HAP-1 (cell line): Measurements from ENCODE around the gene SPEN.

Experiments used
- DNase-seq, 2 experiments: peaks; one replicate each; pipeline ENCODE4 v3.0.0-alpha.2; 2016 to 2020; ENCODE audit warnings: low spot score in 2 of 2
- H3K27me3 ChIP-seq: fragments of 250-450 bp; sonication (Bioruptor Pico); 2 replicates; pipeline ENCODE4 v1.5.1; 2020; ENCODE audit warnings: low read depth, mild to moderate bottlenecking, moderate library complexity
- H3K36me3 ChIP-seq: fragments of 250-450 bp; sonication (Bioruptor Pico); replicated peaks from 2 replicates; pipeline ENCODE4 v1.5.1; 2020; ENCODE audit warnings: mild to moderate bottlenecking
- H3K4me1 ChIP-seq: fragments of 250-450 bp; sonication (Bioruptor Pico); 2 replicates; pipeline ENCODE4 v1.5.1; 2020; ENCODE audit warnings: mild to moderate bottlenecking
- H3K4me3 ChIP-seq: fragments of 250-450 bp; sonication (Bioruptor Pico); 2 replicates; pipeline ENCODE4 v1.5.1; 2020; ENCODE audit warnings: mild to moderate bottlenecking, moderate library complexity
- H3K9me3 ChIP-seq: fragments of 250-450 bp; sonication (Bioruptor Pico); 2 replicates; pipeline ENCODE4 v1.5.1; 2020; ENCODE audit warnings: mild to moderate bottlenecking, moderate library complexity
- in situ Hi-C: fragments of 300-500 bp; cut with MboI; formaldehyde crosslinking; loops from 3 replicates; pipeline ENCODE4 v1.14.3; 2020; ENCODE audit warnings: low sequenced_read_pairs, inconsistent platforms, mixed read lengths

Gene SPEN

DNA sequence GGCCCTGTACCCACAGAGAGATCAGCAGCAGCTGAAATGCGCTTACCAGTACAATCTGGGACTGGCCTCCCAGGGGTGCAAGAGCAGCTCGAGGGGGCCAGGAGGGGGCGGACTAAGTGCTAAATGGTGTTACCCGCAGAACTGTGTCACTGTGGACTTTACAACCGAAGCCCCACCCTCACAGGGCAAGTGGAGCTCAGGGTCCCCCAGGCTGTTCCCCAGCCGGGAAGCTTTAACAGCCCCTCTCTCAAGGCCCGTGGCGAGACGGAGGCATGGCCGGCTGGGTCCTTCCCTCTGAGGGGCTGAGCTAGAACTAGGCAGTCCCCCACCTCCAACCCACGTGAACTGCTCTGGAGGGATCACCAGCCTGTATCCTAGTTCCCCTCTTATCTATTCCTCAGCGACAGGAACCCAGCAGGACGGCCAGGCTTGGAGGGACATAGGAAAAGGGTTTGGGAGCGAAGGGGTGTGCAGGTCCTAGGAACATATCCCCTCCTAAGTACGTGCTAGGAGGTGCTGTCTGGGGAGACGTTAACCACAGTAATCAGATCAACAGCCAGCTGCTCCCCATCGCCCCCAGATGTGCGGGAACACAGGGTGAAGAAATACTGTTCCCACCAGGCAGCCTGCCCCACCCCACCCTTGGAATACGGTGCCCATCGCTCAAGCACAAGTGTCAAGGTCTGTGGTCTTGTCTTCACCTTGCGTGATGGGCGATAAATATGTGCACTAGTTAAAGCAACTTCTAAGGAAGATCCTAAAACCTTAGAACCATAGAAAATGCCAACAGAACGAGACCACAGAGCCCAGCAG is 104.0 kb downstream of the SPEN start:
- no peak for DNase-seq
- Histone ChIP-seq H3K36me3 (peaks cover 13% of the 10 kb centered on the region), H3K4me1 (peaks cover 5% of the 10 kb centered on the region), H3K4me3 (no peak overlapping the region), H3K27me3 (no peaks in the 10 kb centered on the region), H3K9me3 (no peaks in the 10 kb centered on the region)
- in situ Hi-C loops = no loop called here

DNA sequence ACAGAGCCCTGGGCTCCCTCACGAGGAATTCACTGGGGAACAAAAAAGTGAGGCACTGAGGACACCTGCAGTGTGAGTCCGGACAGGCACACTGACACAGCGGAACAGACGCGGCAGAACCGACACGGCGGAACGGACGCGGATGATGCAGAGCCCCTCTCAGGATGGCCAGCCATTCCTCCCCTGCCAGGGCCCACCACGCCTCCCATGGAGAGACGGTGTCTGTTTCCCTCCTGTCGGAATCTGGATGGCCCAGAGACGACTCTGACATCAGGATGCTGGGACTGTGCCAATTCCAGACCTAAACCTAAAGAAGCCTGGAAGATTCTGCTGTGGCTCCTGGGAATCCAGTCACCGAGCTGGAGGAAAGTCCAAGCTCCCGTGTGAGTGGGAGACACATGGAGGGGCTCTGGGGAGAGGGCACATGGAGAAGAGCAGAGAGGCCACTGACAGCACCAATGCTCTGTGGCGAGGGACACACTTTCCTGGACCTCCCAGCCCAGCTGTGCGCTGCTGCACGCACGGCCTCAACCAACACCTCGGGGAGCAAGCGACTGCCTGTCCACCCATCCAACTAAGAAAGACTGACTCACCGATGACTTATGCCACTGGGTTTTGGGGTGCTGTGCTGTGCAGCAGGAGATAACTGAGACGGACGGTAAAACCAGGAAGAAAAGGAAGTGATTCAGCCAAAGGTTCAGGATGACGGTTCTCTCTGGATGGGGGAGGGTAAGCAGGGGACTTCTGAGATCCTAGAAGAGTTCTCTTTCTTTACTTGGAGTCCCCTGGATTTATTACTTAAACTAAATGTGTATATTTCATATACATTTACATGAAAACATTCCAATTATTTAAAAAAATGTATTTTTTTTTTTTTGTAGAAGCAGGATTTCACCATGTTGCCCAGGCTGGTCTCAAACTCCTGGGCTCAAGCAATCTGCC is 105.1 kb downstream of the SPEN start:
- no peak for DNase-seq
- H3K9me3 ChIP-seq = no peaks in the 10 kb centered on the region
- no peaks in the 10 kb centered on the region for H3K27me3 ChIP-seq
- H3K4me3 ChIP-seq = no peak overlapping the region
- in situ Hi-C loops = no loop called here
- H3K4me1 ChIP-seq = peaks cover 5% of the 10 kb centered on the region
- H3K36me3 ChIP-seq = peaks cover 10% of the 10 kb centered on the region

- H3K4me1 ChIP-seq = peaks cover 5% of the 10 kb centered on the region
- peaks cover 4% of the 10 kb centered on the region for H3K36me3 ChIP-seq
Measured at GRCh38 chr1:15953294-15953771, 105.8 kb downstream of the SPEN start.

DNA sequence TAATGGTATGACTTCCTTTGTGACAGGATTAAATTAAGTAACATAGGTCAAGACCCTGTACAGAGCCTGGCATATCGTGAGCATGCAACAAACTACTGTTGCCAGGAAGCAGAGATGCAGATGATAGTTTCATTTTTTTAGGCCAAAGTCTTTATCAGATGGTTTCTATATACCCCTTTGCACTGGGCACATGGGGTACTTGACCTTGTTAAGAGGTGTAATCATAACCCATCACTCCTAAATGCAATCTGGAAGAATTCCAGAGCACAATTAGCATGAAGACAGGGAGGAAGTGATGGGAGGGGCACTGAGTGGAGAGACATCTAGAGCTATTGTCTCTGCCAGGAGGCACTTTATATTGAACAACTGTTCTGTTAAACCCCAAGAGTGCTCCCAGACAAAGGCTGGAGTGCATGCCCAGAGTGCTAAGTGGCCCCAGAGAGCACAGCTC is 106.3 kb downstream of the SPEN start:
- in situ Hi-C loops = no loop called here
- H3K4me3 ChIP-seq = no peak overlapping the region
- H3K4me1 ChIP-seq = peaks cover 5% of the 10 kb centered on the region
- no peaks in the 10 kb centered on the region for H3K27me3 ChIP-seq
- H3K9me3 ChIP-seq = no peaks in the 10 kb centered on the region
- peak; percentile 16 to 35 for DNase-seq
- no peaks in the 10 kb centered on the region; the same call in none of the 2 replicates for H3K36me3 ChIP-seq

More at GRCh38 chr1:15953294-15953771, 105.8 kb downstream of the SPEN start:
- in situ Hi-C loops = no loop called here
- Histone ChIP-seq H3K9me3 (no peaks in the 10 kb centered on the region), H3K27me3 (no peaks in the 10 kb centered on the region), H3K4me3 (no peak overlapping the region)
- no peak for DNase-seq

DNA sequence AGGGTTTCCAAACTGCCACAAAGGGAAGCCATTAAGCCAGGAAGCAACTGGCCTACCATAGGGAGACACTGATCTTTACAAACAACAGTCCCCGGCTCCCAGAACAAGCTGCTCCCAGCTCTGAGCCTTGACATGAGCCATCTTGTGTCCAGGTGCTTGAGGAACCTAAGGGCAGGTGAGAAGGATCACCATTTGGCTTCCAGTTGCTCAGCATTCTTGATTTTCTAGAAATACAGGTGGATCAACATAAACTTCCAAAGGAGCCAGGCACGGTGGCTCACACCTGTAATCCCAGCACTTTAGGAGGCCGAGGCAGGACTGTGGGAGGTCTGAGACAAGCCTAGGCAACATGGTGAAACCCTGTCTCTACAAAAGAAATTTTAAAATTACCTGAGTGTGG is 106.8 kb downstream of the SPEN start:
- Histone ChIP-seq H3K4me1 (peaks cover 5% of the 10 kb centered on the region), H3K9me3 (no peaks in the 10 kb centered on the region), H3K27me3 (no peaks in the 10 kb centered on the region), H3K4me3 (no peak overlapping the region), H3K36me3 (no peaks in the 10 kb centered on the region; the same call in none of the 2 replicates)
- in situ Hi-C loops = no loop called here
- DNase-seq = no peak

GRCh38 chr1:15955552-15955951 is 108.0 kb downstream of the SPEN start:
- Histone ChIP-seq H3K4me3 (no peak overlapping the region), H3K27me3 (no peaks in the 10 kb centered on the region), H3K9me3 (no peaks in the 10 kb centered on the region), H3K36me3 (no peaks in the 10 kb centered on the region; the same call in none of the 2 replicates), H3K4me1 (peaks cover 5% of the 10 kb centered on the region)
- DNase-seq = no peak
- in situ Hi-C loops = no loop called here

DNA sequence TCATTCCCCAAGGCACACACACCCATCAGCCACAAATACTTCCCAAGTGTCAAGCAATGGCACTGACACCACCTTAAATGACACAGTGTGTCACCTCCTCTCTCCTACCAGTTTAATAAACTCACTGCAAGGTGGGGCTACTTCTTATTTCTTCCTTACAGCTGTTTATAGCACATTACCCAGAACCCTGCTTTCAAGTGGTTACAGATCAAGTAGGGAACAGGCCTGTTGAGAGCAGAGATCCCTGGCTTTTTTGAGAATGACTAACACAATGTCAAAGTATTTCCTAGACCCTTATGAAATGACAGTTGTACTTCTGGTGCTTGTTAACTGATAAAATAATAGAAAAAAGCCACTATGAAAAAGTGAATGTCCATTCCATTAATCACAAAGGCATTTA is 108.6 kb downstream of the SPEN start:
- Histone ChIP-seq H3K36me3 (no peaks in the 10 kb centered on the region; the same call in none of the 2 replicates), H3K4me3 (no peak overlapping the region), H3K9me3 (no peaks in the 10 kb centered on the region), H3K27me3 (no peaks in the 10 kb centered on the region), H3K4me1 (peaks cover 5% of the 10 kb centered on the region)
- no peak for DNase-seq
- in situ Hi-C loops = no loop called here

DNA sequence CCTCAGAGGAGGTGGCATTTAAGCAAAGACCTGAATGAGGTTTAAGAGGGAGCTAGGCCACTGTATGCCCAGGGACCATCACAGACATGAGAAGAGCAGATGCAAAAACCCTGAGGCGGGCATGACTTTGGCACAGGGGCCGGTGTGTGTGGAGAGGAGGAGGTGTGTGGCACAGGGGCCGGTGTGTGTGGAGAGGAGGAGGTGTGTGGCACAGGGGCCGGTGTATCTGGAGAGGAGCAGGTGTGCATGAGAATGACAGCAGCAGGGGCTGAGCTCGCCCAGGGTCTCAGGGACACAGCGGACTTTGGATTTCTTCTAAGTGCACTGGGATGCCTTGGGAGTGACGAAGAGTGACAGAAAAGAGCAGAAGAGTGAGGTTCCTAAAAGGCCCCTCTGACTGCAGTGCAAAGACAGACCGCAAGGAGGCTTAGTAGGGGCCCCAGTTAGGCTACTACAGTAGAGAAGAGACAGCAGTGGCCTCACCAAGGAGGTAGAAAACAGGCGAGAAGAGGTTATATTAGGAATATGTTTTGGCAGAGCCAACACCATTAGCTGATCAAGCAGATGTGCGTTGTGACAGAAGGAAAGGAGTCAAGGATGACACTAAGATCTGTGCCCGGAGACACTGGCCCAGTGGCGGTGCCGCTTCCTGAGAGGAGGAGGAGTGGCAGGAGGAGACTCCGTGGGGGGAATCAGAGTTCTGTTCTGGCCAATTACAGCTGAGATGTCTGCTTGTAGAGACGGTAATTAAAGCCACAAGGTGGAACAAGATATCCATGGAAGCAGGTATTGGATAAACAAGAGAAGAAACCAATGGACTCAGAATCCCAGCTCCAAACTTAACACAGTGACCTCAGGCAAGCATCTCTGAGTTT is 110.0 kb downstream of the SPEN start:
- DNase-seq = no peak
- Histone ChIP-seq H3K36me3 (no peaks in the 10 kb centered on the region; the same call in none of the 2 replicates), H3K4me3 (no peak overlapping the region), H3K27me3 (no peaks in the 10 kb centered on the region), H3K4me1 (peaks cover 5% of the 10 kb centered on the region), H3K9me3 (no peaks in the 10 kb centered on the region)
- in situ Hi-C loops = no loop called here

DNA sequence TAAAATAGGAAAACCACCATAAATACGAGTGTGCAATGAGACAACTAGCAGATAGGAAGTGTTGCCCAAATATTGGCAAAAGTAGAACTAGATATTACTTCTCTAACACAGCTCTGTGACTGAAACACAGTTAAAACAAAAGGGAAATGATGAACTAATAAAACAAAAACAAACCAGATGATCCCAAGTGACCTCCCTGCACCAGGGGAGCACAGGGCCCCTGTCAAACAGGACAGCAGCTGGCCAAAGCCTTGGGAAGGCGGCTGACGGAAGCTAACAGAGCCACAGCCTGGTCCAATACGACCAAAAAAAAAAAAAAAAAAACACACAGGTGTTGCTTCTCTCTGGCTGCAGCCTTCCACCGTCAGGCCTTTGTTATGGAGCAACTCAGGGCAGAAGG is 110.6 kb downstream of the SPEN start:
- no peak for DNase-seq
- Histone ChIP-seq H3K9me3 (no peaks in the 10 kb centered on the region), H3K4me1 (peaks cover 5% of the 10 kb centered on the region), H3K36me3 (no peaks in the 10 kb centered on the region; the same call in none of the 2 replicates), H3K27me3 (no peaks in the 10 kb centered on the region), H3K4me3 (no peak overlapping the region)
- in situ Hi-C loops = no loop called here

DNA sequence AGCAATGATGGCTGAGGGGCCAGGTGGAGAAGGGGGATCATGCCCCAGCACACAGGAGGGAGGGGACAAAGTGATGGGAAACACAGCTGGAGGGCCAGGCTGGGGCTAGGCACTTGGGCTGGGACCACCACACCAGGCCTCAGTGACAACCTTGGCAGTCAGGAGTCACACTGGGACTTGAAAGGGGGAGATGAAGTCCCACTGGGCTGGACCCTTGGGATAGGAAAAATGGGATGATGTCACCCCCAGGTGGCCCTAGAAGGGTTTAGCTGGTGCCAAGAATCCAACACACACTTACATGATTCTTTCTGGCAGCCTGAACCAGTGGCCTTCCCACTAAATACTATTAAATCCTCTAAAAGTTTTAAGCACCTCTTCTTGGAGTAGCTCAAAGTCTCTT is 111.3 kb downstream of the SPEN start:
- in situ Hi-C loops = no loop called here
- no peak overlapping the region for H3K4me3 ChIP-seq
- no peak for DNase-seq
- no peaks in the 10 kb centered on the region; the same call in none of the 2 replicates for H3K36me3 ChIP-seq
- H3K4me1 ChIP-seq = peaks cover 5% of the 10 kb centered on the region
- no peaks in the 10 kb centered on the region for H3K9me3 ChIP-seq
- no peaks in the 10 kb centered on the region for H3K27me3 ChIP-seq

- Histone ChIP-seq H3K4me1 (no peaks in the 10 kb centered on the region; the same call in 1 of the 2 replicates), H3K27me3 (no peaks in the 10 kb centered on the region), H3K9me3 (no peaks in the 10 kb centered on the region), H3K4me3 (no peak overlapping the region), H3K36me3 (no peaks in the 10 kb centered on the region; the same call in none of the 2 replicates)
- in situ Hi-C loops = no loop called here
- no peak for DNase-seq
Measured at GRCh38 chr1:15959424-15959823, 111.9 kb downstream of the SPEN start.

GRCh38 chr1:15959827-15960446 is 112.4 kb downstream of the SPEN start:
- in situ Hi-C loops = no loop called here

More at GRCh38 chr1:15959827-15960446, 112.4 kb downstream of the SPEN start:
- no peak for DNase-seq
- Histone ChIP-seq H3K4me3 (no peak overlapping the region), H3K9me3 (no peaks in the 10 kb centered on the region), H3K4me1 (no peaks in the 10 kb centered on the region; the same call in 1 of the 2 replicates), H3K36me3 (no peaks in the 10 kb centered on the region; the same call in 1 of the 2 replicates), H3K27me3 (no peaks in the 10 kb centered on the region)
